Omental fat pad (tissue), 4 donors: ENCODE results near the gene KIF18A. TPM values are rescaled to one million over a fixed set of nuclear protein-coding genes. Genes with fewer than 3 reads are reported as not detected.

ENCODE experiments used
- ATAC-seq: fragments of 150-250 bp; one replicate; pipeline ENCODE4 v1.9.1; 2016; ENCODE audit warnings: mild to moderate bottlenecking, moderate library complexity; ENCODE audit not compliant: low FRiP score
- DNase-seq: peaks from one replicate; pipeline ENCODE4 v3.0.0-alpha.2; 2019; ENCODE audit warnings: low spot score
- total RNA-seq, 4 donors: library from RNA; depleted of rRNA; stranded (reverse); fragments of >200 nt; gene quantifications; one replicate each; pipeline ENCODE4 v1.1.0, GENCODE V29; 2016
- TF ChIP-seq, protein P1 (sequence below), 3 donors: fragments of 450-650 bp; IDR thresholded peaks; one replicate each; pipeline ENCODE4 v1.5.1; 2016 to 2017; ENCODE audit warnings: antibody characterized with exemption in 3 of 3, mild to moderate bottlenecking in 3 of 3, moderate library complexity in 2 of 3

The KIF18A gene
- total RNA-seq, 4 donors from 2014 or later, result 0.25 to 1.7 (median 1.2) TPM

DNA sequence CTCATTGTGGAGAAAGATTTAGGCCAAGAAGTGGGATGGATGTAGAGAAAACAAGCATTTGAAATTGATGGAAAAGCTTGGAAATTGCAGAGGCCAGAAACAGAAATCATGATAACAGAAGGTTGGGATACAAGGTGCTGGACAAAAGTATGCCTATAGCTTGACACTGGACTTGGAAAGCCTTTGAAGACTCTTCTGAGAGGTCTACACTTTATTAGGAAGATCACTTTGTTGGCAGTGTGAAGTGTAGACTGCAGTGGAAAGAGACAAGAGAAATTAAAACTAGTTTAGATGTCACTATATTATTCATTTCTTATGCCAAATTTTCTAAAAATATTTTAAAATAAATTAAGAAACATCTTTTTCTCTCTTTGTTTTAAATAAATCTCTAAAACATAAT is 59.1 kb downstream of the KIF18A start:
- no peak for DNase-seq
- TF ChIP-seq, protein P1, sequence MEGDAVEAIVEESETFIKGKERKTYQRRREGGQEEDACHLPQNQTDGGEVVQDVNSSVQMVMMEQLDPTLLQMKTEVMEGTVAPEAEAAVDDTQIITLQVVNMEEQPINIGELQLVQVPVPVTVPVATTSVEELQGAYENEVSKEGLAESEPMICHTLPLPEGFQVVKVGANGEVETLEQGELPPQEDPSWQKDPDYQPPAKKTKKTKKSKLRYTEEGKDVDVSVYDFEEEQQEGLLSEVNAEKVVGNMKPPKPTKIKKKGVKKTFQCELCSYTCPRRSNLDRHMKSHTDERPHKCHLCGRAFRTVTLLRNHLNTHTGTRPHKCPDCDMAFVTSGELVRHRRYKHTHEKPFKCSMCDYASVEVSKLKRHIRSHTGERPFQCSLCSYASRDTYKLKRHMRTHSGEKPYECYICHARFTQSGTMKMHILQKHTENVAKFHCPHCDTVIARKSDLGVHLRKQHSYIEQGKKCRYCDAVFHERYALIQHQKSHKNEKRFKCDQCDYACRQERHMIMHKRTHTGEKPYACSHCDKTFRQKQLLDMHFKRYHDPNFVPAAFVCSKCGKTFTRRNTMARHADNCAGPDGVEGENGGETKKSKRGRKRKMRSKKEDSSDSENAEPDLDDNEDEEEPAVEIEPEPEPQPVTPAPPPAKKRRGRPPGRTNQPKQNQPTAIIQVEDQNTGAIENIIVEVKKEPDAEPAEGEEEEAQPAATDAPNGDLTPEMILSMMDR (IDR thresholded peaks at IDR 0.05), result no peak
- no peak for ATAC-seq

DNA sequence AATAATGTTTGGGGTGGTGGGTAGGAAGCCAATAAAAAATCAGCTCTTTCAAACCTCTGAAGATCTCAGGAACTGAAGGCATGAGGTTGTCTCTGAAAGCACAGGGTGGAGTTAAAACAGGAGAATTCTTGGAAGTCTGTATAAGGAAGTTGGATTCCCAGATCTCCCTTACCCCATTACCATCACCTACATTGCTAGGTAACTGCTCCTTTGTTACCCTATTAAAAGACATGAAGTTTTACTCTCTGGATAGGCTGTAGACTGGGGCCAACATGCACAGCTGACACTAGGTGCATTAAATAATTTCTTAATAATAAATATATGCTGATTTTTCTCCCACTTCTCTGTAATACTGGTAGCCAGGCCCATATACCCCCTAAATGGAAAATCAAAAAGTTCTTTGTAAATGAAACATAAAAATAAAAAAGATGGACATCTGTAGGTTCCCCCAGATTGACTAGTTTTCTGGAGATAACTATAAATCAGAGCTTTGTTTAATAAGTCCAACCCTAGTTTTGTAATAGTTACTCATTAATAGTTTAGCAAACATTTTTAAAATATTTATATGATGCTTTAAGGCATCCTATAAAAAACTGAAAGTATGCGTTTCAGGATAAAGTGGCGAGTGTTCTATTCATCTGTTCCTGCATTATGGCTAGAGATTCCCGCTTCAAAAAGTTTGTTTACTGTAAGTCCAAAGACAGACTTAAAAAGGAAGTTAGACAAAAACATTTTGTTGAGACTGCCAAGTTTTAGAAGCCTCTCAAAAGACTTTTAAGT is 63.8 kb downstream of the KIF18A start:
- ATAC-seq (no peak), DNase-seq (no peak)
- TF ChIP-seq, protein P1 (IDR thresholded peaks at IDR 0.05), result no peak

DNA sequence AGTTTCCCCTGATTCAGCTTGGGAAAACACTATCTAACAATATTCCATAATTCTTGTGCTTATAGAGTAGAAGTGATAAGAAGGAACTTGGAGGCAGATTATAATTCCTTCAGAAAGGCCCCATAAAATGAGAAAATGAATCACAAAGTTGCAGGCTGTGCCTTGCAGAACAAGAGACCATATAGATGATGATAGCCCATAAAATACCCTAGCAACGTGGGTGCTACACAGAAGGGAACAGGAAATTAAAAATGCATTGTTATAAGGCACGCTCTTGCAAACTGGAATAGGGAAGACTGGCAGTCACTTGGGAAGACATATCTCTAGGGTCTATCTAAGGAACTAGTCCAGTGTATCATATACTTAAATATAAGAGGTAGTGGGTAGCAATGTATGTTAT is 67.6 kb downstream of the KIF18A start:
- DNase-seq (no peak), ATAC-seq (no peak)
- TF ChIP-seq, protein P1 (IDR thresholded peaks at IDR 0.05), result no peak

DNA sequence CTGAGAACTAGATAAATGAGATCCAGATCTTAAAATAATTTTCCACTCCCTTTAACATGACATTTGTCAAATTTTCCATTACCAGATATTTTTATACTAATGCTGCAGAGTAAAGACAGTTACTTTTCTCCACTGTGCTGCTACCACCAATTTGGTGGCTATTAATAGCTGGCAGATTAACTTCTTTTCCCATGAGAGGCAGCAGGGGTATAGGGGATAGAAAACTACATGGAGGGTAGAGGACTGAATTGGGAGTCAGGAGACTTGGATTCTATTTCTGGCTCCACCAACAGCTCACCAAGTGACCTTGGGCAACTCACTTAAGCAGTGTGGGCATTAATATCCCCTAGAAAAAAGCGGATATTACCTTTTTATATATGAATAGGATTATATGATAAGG is 69.2 kb downstream of the KIF18A start:
- ATAC-seq, result no peak
- TF ChIP-seq, protein P1 (IDR thresholded peaks at IDR 0.05), result no peak
- DNase-seq, result no peak

DNA sequence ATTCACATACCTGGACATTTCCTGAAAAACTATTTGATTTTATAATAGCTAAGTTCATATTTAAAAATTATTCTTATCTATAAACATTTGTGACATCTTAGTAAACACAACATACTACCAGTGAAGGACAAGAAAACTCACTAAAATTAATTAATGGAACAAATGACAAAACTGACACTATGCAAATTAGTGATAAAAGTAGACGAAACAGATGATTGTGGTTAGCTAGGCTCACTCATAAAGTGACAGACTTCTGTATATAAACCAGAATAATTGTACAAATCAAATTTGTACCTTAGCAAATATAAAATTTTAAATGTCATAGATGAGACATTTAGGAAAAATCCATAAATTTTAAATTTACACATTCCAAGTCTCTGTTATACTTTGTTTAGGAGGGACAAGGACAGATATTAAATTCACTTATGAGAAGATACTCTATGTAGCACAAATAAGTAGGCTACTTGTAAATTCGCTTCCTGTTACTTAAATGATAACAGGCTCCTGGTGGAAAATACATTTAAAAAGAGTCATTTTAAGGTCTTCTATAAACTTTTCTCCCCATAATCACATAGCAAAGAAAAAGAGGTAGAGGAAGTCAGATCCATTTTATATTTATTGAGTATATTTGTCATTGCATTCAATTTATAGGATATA is 81.2 kb downstream of the KIF18A start:
- ATAC-seq, result no peak
- no peak for DNase-seq
- TF ChIP-seq, protein P1 (IDR thresholded peaks at IDR 0.05), result no peak

DNA sequence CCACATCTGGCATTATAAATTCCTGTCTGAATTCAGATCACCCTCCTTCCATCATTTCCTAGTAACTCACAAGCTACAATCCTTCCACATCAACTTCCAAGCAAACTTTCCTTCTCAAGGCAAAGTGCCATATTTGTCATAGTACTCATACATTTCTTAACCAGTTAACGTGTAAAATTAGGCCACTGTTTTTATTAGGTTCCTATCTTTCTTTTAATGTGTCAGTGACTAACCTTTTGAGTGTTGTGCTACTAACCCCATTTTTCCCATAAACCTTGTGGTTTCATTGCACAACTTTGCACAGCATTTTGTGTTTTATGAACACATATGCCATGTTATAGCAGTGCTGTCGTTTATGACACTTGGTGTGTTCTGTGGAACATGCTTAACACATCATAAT is 90.1 kb downstream of the KIF18A start:
- TF ChIP-seq, protein P1 (IDR thresholded peaks at IDR 0.05), result no peak
- ATAC-seq (no peak), DNase-seq (no peak)

DNA sequence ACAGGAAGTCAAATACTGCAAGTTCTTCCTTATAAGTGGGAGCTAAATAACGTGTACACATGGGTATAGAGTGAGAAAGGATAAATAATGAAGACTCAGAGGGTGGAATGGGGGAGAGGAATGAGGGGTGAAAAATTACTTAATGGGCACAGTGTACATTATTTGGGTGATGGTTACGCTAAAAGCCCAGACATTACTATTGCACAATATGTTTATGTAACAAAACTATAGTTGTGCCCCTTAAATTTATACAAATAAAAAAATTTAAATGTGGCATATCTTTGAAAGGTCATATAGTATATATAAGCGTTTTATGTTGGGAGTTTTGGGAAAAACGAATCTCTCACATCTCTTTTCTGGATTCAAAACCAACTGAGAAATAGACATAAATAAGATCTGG is 96.1 kb downstream of the KIF18A start:
- DNase-seq (no peak), ATAC-seq (no peak)
- TF ChIP-seq, protein P1 (IDR thresholded peaks at IDR 0.05), result no peak
